HEK293 (cell line): ENCODE results near the gene PIN1.

Experiments
- CTCF ChIA-PET: fragments of 350-600 bp; formaldehyde crosslinking; extraction: SDS; loops from one replicate; lab custom pipeline; 2021; ENCODE audit warnings: antibody characterized with exemption; lab: Yijun Ruan, JAX
- POLR2A ChIA-PET: fragments of 300-600 bp; formaldehyde crosslinking; extraction: SDS; loops from one replicate; lab custom pipeline; 2020; ENCODE audit warnings: antibody characterized with exemption, inconsistent platforms; lab: Yijun Ruan, JAX
- H3K27ac ChIP-seq: fragments of 200-500 bp; sonication (Bioruptor generic); 2 replicates; pipeline ENCODE4 v1.5.1; 2014; ENCODE audit warnings: low read depth, low read length, control low read depth, inconsistent platforms; ENCODE audit errors: extremely low read depth
- H3K36me3 ChIP-seq, 2 experiments: fragments of 200-500 bp in 1 of 2; sonication (Bioruptor generic) in 1 of 2; 1 replicate in 1 of 2; 2 replicates in 1 of 2; pipeline ENCODE4 v1.5.1; 2014 to 2017; ENCODE audit warnings: inconsistent platforms in 2 of 2, low read length in 2 of 2; ENCODE audit not compliant: control insufficient read depth in 2 of 2, insufficient read depth in 1 of 2
- H3K4me1 ChIP-seq: fragments of 200-500 bp; sonication (Bioruptor generic); 2 replicates; pipeline ENCODE4 v1.5.1; 2014; ENCODE audit warnings: mild to moderate bottlenecking, low read length, inconsistent platforms; ENCODE audit not compliant: control insufficient read depth, insufficient read depth
- H3K4me3 ChIP-seq: 2 replicates; pipeline ENCODE4 v1.5.1; 2011; ENCODE audit warnings: low read depth, mild to moderate bottlenecking, control low read depth, low read length, moderate library complexity
- H3K9me3 ChIP-seq: fragments of 200-500 bp; sonication (Bioruptor generic); 2 replicates; pipeline ENCODE4 v1.5.1; 2014; ENCODE audit warnings: low read depth, low read length, inconsistent platforms; ENCODE audit not compliant: control insufficient read depth, insufficient read depth
- GLIS1 ChIP-seq: fragments of 450-650 bp; formaldehyde crosslinking; IDR thresholded peaks from 2 replicates; pipeline ENCODE4 v1.5.1; 2016; ENCODE audit warnings: missing biosample characterization, missing genetic modification characterization
- IKZF3 ChIP-seq: fragments of 450-650 bp; IDR thresholded peaks from 2 replicates; pipeline ENCODE4 v1.5.0; 2018; ENCODE audit warnings: missing biosample characterization, mild to moderate bottlenecking, missing genetic modification characterization, moderate library complexity
- KLF7 ChIP-seq: fragments of 450-650 bp; formaldehyde crosslinking; IDR thresholded peaks from 2 replicates; pipeline ENCODE4 v1.5.1; 2016; ENCODE audit warnings: missing biosample characterization, missing genetic modification characterization, borderline replicate concordance
- MEIS1 ChIP-seq: sonication (generic); formaldehyde crosslinking; IDR thresholded peaks from 2 replicates; pipeline ENCODE4 v1.8.1; 2022; ENCODE audit warnings: missing genetic modification reagents, mild to moderate bottlenecking, borderline replicate concordance
- SCRT2 ChIP-seq: fragments of 450-650 bp; formaldehyde crosslinking; IDR thresholded peaks from 2 replicates; pipeline ENCODE4 v1.5.1; 2016; ENCODE audit warnings: missing biosample characterization, missing genetic modification characterization
- ZNF112 ChIP-seq: fragments of 450-650 bp; formaldehyde crosslinking; IDR thresholded peaks from 2 replicates; pipeline ENCODE4 v1.5.0; 2017; ENCODE audit warnings: missing biosample characterization, missing genetic modification characterization
- ZNF175 ChIP-seq: fragments of 450-650 bp; formaldehyde crosslinking; IDR thresholded peaks from 2 replicates; pipeline ENCODE4 v1.5.1; 2016; ENCODE audit warnings: missing biosample characterization, missing genetic modification characterization
- ZNF2 ChIP-seq: fragments of 450-650 bp; formaldehyde crosslinking; IDR thresholded peaks from 2 replicates; pipeline ENCODE4 v1.5.1; 2016; ENCODE audit warnings: missing biosample characterization, missing genetic modification characterization
- ZNF366 ChIP-seq: fragments of 450-650 bp; formaldehyde crosslinking; conservative IDR thresholded peaks from 2 replicates; pipeline ENCODE4 v1.5.1; 2016; ENCODE audit warnings: missing biosample characterization, missing genetic modification characterization
- ZNF433 ChIP-seq: fragments of 450-650 bp; formaldehyde crosslinking; IDR thresholded peaks from 2 replicates; pipeline ENCODE4 v1.5.1; 2016; ENCODE audit warnings: missing biosample characterization, missing genetic modification characterization, low read depth
- ZNF624 ChIP-seq: fragments of 450-650 bp; formaldehyde crosslinking; IDR thresholded peaks from 2 replicates; pipeline ENCODE4 v1.5.1; 2017; ENCODE audit warnings: missing biosample characterization, missing genetic modification characterization
- ZNF837 ChIP-seq: fragments of 450-650 bp; formaldehyde crosslinking; IDR thresholded peaks from 2 replicates; pipeline ENCODE4 v1.5.1; 2016; ENCODE audit warnings: missing biosample characterization, missing genetic modification characterization
- TF ChIP-seq, protein P1 (sequence below): fragments of 450-650 bp; formaldehyde crosslinking; IDR thresholded peaks from 2 replicates; pipeline ENCODE4 v1.5.1; 2016; ENCODE audit warnings: missing biosample characterization, missing genetic modification characterization
- TF ChIP-seq, protein P2 (sequence below): fragments of 450-650 bp; IDR thresholded peaks from 2 replicates; pipeline ENCODE4 v1.5.1; 2018; ENCODE audit warnings: missing biosample characterization, mild to moderate bottlenecking, missing genetic modification characterization
- TF ChIP-seq, protein P3 (sequence below): fragments of 450-650 bp; formaldehyde crosslinking; IDR thresholded peaks from 2 replicates; pipeline ENCODE4 v1.5.1; 2016; ENCODE audit warnings: missing biosample characterization, missing genetic modification characterization, borderline replicate concordance
- TF ChIP-seq, protein P4 (sequence below): fragments of 450-650 bp; formaldehyde crosslinking; IDR thresholded peaks from 2 replicates; pipeline ENCODE4 v1.5.1; 2016; ENCODE audit warnings: missing biosample characterization, missing genetic modification characterization, borderline replicate concordance

The PIN1 gene

DNA sequence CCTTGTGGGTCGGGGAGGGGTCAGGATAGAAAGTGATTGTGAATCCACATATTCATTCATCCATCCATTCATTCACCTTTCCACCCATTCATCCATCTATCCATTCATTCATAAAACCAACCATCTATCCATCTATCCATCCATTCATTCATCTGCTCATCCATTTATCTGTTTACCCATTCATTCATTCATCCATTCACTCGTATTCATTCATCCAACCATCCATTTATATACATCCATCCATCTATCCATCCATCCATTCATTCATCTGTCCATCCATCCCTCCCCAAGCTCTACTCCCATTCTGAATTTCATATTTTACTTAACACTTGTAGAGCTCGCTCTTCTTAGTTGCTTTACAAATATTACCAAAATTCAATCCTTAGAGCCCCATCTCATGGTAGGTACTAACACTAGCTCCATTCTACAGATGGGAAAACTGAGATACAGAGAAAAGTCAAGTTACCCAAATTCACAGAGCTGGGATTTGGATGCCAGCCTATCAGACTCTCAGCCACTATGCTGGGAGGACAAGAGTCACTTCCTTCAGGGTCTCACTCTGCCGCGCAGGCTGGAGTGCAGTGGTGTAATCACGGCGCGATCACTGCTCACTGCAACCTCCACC, 37.6 kb downstream of the PIN1 start:
- H3K9me3 ChIP-seq, result no peaks in the 10 kb centered on the region
- H3K4me1 ChIP-seq, result no peaks in the 10 kb centered on the region
- CTCF ChIA-PET, result interaction anchor here (0.6 to 1.2 kb wide), 5 partner anchors 11 to 227 kb away, joined by 3 to 4 read pairs (median 3); no protein-coding TSS in a partner anchor
- TF ChIP-seq ZNF112 (no peak), ZNF366 (tag by site-specific recombination) (peak; percentile 93)
- H3K4me3 ChIP-seq, result no peak overlapping the region
- H3K36me3 ChIP-seq, result no peaks in the 10 kb centered on the region
- POLR2A ChIA-PET, result no interaction called here
- no peak overlapping the region for H3K27ac ChIP-seq

DNA sequence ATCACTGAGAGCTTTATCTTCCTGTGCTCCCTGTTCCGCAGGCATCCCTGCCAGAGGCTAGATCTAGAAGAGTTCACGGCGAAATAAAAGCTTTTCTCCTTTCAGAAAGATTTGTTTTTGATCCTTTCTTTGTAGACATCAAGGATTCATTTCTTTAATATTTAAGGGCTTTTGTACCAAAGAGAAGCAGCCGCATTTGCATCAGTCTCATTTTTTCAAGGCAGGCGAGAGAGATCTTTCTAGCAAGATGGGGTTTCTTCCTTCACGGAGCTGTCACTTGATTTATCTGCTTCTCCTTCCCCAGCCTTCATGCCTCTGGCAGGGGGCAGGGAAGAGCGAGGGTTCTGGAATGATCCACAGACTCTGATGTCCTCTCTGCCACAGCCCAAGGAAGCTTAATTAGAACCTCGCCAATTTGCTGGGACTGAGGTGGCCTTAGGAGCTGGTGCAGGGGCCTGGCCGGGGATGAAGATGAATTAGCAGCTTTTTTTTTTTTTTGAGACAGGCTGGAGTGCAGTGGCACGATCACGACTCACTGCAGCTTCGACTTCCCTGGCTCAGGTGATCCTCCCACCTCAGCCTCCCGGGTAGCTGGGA, 40.0 kb downstream of the PIN1 start:
- Histone ChIP-seq H3K27ac (no peak overlapping the region), H3K36me3 (no peaks in the 10 kb centered on the region), H3K4me1 (no peaks in the 10 kb centered on the region), H3K4me3 (no peak overlapping the region), H3K9me3 (no peaks in the 10 kb centered on the region)
- POLR2A ChIA-PET, result no interaction called here
- CTCF ChIA-PET, result no interaction called here
- TF ChIP-seq SCRT2 (tag by site-specific recombination) (no peak), ZNF837 (tag by site-specific recombination) (no peak), KLF7 (no peak), IKZF3 (no peak), ZNF2 (tag by site-specific recombination) (no peak), MEIS1 (CRISPR knock-in tag) (no peak), GLIS1 (tag by site-specific recombination) (no peak), ZNF624 (tag by site-specific recombination) (no peak), ZNF433 (no peak), ZNF175 (no peak)
- TF ChIP-seq, protein P1, sequence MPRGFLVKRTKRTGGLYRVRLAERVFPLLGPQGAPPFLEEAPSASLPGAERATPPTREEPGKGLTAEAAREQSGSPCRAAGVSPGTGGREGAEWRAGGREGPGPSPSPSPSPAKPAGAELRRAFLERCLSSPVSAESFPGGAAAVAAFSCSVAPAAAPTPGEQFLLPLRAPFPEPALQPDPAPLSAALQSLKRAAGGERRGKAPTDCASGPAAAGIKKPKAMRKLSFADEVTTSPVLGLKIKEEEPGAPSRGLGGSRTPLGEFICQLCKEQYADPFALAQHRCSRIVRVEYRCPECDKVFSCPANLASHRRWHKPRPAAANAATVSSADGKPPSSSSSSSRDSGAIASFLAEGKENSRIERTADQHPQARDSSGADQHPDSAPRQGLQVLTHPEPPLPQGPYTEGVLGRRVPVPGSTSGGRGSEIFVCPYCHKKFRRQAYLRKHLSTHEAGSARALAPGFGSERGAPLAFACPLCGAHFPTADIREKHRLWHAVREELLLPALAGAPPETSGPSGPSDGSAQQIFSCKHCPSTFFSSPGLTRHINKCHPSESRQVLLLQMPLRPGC (tag by site-specific recombination), result no peak
- TF ChIP-seq, protein P2, sequence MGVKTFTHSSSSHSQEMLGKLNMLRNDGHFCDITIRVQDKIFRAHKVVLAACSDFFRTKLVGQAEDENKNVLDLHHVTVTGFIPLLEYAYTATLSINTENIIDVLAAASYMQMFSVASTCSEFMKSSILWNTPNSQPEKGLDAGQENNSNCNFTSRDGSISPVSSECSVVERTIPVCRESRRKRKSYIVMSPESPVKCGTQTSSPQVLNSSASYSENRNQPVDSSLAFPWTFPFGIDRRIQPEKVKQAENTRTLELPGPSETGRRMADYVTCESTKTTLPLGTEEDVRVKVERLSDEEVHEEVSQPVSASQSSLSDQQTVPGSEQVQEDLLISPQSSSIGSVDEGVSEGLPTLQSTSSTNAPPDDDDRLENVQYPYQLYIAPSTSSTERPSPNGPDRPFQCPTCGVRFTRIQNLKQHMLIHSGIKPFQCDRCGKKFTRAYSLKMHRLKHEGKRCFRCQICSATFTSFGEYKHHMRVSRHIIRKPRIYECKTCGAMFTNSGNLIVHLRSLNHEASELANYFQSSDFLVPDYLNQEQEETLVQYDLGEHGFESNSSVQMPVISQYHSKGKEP (tag by site-specific recombination), result no peak
- TF ChIP-seq, protein P3, sequence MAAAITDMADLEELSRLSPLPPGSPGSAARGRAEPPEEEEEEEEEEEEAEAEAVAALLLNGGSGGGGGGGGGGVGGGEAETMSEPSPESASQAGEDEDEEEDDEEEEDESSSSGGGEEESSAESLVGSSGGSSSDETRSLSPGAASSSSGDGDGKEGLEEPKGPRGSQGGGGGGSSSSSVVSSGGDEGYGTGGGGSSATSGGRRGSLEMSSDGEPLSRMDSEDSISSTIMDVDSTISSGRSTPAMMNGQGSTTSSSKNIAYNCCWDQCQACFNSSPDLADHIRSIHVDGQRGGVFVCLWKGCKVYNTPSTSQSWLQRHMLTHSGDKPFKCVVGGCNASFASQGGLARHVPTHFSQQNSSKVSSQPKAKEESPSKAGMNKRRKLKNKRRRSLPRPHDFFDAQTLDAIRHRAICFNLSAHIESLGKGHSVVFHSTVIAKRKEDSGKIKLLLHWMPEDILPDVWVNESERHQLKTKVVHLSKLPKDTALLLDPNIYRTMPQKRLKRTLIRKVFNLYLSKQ (tag by site-specific recombination), result no peak
- TF ChIP-seq, protein P4, sequence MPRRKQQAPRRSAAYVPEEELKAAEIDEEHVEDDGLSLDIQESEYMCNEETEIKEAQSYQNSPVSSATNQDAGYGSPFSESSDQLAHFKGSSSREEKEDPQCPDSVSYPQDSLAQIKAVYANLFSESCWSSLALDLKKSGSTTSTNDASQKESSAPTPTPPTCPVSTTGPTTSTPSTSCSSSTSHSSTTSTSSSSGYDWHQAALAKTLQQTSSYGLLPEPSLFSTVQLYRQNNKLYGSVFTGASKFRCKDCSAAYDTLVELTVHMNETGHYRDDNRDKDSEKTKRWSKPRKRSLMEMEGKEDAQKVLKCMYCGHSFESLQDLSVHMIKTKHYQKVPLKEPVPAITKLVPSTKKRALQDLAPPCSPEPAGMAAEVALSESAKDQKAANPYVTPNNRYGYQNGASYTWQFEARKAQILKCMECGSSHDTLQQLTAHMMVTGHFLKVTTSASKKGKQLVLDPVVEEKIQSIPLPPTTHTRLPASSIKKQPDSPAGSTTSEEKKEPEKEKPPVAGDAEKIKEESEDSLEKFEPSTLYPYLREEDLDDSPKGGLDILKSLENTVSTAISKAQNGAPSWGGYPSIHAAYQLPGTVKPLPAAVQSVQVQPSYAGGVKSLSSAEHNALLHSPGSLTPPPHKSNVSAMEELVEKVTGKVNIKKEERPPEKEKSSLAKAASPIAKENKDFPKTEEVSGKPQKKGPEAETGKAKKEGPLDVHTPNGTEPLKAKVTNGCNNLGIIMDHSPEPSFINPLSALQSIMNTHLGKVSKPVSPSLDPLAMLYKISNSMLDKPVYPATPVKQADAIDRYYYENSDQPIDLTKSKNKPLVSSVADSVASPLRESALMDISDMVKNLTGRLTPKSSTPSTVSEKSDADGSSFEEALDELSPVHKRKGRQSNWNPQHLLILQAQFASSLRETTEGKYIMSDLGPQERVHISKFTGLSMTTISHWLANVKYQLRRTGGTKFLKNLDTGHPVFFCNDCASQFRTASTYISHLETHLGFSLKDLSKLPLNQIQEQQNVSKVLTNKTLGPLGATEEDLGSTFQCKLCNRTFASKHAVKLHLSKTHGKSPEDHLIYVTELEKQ (tag by site-specific recombination), result no peak
